Measurements from ENCODE around the gene CACNB4.
A peak's percentile ranks its signal among the peaks of the same experiment; 100 is the strongest.
"Not testable (repeated sequence)": the region's sequence is repeated elsewhere in the genome, so short reads cannot be mapped to it uniquely, and the experiment has no call there.

Gene CACNB4

DNA sequence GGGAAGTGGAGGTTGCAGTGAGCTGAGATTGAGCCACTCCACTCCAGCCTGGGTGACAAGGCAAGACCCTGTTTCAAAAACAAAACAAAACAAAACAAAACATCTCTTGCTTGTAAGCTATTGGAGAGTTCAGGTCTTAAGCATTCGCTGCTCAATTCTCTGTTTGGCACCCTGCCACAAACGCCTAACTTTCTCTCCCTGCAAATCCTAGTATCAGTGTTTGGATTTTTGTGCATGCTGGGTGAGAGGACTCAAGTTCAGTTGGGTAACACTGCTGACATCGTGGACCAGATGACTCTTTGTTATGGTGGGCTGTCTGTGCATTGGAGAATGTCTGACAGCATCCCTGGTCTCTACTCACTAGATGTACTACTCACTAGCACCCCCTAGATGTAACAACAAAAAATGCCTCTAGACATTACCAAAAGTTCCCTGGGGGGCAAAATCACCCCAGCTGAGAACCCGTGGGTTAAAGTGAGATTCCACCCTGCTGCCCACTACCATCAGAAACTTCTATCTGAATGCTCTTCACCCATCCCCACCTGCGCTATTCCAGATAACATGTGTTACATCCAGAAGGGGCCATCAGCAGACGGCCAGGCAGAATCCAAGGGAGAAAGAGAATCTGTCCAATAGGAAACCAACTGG is 50.9 kb downstream of the CACNB4 start:
- Mint-ChIP-seq H3K4me3 (no peak overlapping the region), H3K4me1 (no peaks in the 10 kb centered on the region), H3K9me3 (no peaks in the 10 kb centered on the region), H3K27me3 (no peaks in the 10 kb centered on the region), H3K27ac (no peak overlapping the region)
- DNase-seq (no peak), ATAC-seq (no peak)

DNA sequence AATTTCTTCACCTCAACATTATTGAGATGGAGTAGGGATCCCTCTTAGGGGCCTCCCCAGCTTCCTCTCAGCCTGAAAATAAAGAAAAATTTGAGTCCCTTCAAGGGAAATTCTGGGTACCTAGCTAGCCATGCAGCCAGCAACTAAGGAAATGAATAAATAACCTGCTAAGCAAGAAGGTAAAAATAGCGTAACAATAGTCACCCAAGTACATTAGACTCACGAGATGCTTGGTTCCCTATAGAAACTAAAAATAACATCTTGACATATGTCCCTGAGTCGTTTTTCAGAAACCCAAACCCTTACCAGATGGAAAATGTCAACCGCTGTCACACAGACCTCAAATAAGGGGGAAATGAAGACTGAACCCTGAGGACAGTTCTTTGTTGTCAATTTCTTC is 51.9 kb downstream of the CACNB4 start:
- no peak for ATAC-seq
- Mint-ChIP-seq H3K27ac (no peak overlapping the region), H3K4me3 (no peak overlapping the region)

GRCh38 chr2:152042636-152043615 is 55.9 kb downstream of the CACNB4 start:
- Mint-ChIP-seq H3K4me3 (no peak overlapping the region), H3K27me3 (no peaks in the 10 kb centered on the region), H3K9me3 (no peaks in the 10 kb centered on the region), H3K27ac (peak overlapping the region in 1 of 2 donors; percentile 42), H3K4me1 (no peaks in the 10 kb centered on the region)
- ATAC-seq (no peak), DNase-seq (no peak)

More for the DNA sequence above, 51.9 kb downstream of the CACNB4 start:
- H3K4me1 Mint-ChIP-seq, result no peaks in the 10 kb centered on the region
- H3K27me3 Mint-ChIP-seq, result no peaks in the 10 kb centered on the region
- no peaks in the 10 kb centered on the region for H3K9me3 Mint-ChIP-seq
- DNase-seq, result no peak

- Mint-ChIP-seq H3K27ac (no peak overlapping the region), H3K9me3 (no peaks in the 10 kb centered on the region), H3K27me3 (peaks cover 8% of the 10 kb centered on the region), H3K4me1 (no peaks in the 10 kb centered on the region), H3K4me3 (no peak overlapping the region)
- DNase-seq, result no peak
- no peak for ATAC-seq
Observed at GRCh38 chr2:152038441-152038958, 60.3 kb downstream of the CACNB4 start.

GRCh38 chr2:152037743-152038435 is 61.0 kb downstream of the CACNB4 start:
- ATAC-seq, result no peak
- H3K27ac Mint-ChIP-seq, result no peak overlapping the region

GRCh38 chr2:152036611-152037469 is 62.0 kb downstream of the CACNB4 start:
- peak; percentile 79 for ATAC-seq
- no peak overlapping the region for H3K27ac Mint-ChIP-seq
- H3K27me3 Mint-ChIP-seq, result peaks cover 8% of the 10 kb centered on the region
- H3K4me1 Mint-ChIP-seq, result no peaks in the 10 kb centered on the region
- no peaks in the 10 kb centered on the region for H3K9me3 Mint-ChIP-seq
- peak; percentile 52 to 62 for DNase-seq
- H3K4me3 Mint-ChIP-seq, result no peak overlapping the region

More at GRCh38 chr2:152037743-152038435, 61.0 kb downstream of the CACNB4 start:
- Mint-ChIP-seq H3K4me1 (no peaks in the 10 kb centered on the region), H3K27me3 (peaks cover 8% of the 10 kb centered on the region), H3K4me3 (no peak overlapping the region), H3K9me3 (no peaks in the 10 kb centered on the region)
- no peak for DNase-seq

DNA sequence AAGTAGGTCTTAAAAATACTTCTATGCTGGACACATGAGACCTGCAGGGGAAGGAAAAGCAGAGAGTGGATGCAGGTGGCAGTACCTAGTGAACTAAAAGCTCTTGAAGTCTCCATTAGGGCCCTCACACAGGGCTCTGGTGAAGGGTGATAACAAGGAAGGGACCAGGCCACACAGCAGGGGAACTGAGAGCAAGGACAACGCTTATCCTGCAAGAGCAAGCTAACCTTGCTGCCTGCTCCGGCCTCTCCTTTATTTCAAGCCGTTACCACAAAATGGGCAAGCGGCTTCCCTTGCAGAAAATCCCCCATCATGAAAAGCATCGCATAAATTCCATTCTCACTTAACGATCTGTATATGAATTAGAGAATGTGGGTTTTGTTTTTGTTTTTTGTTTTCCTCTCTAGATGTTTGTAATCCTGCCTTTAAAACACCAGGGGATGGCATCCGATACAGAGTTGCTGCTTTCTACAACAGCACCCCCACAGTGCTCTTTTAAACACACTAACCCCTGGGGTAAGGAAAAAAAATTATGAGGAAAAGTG is 64.5 kb downstream of the CACNB4 start:
- no peak overlapping the region for H3K27ac Mint-ChIP-seq
- H3K27me3 Mint-ChIP-seq, result peaks cover 16% of the 10 kb centered on the region
- ATAC-seq (no peak), DNase-seq (no peak)
- H3K4me3 Mint-ChIP-seq, result no peak overlapping the region
- no peaks in the 10 kb centered on the region for H3K4me1 Mint-ChIP-seq
- no peaks in the 10 kb centered on the region for H3K9me3 Mint-ChIP-seq

DNA sequence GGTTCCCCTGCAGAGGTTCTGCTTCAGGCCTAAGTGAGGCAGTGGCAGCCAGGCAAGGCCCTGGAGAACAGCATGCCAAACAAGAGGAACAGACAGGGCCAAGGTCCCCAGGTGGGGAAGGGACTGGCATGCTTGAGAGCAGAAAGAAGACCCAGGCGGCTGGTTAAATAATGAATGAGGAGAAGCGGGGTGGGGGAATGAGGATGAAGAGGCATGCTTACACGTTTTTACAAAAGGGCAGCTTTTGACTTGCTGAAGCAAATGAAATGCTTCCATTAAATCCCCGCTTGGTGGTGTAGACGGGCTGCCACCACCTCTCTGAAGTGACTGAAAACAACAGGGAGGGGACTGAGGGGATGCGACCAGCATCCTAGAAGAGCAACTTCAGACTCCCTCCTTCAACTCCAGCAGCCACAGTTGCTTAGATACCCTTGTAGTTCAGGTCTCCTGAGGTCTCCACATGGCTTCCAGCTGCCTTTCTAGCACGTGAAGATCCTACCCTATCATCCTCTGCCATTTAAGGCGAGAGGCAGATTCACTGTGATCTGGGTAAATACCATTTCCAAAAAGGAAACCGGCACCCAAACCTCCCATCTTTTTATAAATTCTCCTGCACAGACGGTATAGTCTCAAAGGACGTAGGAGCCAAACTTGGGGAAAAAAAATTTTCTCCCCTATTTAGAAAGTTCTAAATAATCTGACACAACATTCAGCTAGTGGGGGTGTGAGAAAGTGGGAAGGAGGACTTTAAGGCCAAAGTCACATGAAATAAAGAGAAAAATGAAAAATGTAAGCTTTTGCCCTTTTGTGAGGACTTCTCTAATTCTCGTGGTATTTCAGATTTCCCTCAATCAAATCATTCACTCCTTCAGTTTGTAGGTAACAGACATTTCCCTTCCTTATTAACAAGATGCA is 65.6 kb downstream of the CACNB4 start:
- Mint-ChIP-seq H3K4me1 (no peaks in the 10 kb centered on the region), H3K27ac (no peak overlapping the region), H3K4me3 (no peak overlapping the region), H3K9me3 (no peaks in the 10 kb centered on the region), H3K27me3 (peaks cover 16% of the 10 kb centered on the region)
- DNase-seq (no peak), ATAC-seq (no peak)

- H3K27me3 Mint-ChIP-seq, result peaks cover 23% of the 10 kb centered on the region
- ATAC-seq (no peak), DNase-seq (no peak)
- no peak overlapping the region for H3K27ac Mint-ChIP-seq
- H3K4me3 Mint-ChIP-seq, result no peak overlapping the region
- H3K4me1 Mint-ChIP-seq, result no peaks in the 10 kb centered on the region
- H3K9me3 Mint-ChIP-seq, result no peaks in the 10 kb centered on the region
Observed at GRCh38 chr2:152031747-152032306, 67.0 kb downstream of the CACNB4 start.

GRCh38 chr2:152030596-152031328 is 68.1 kb downstream of the CACNB4 start:
- DNase-seq, H3K4me1 Mint-ChIP-seq, H3K27ac Mint-ChIP-seq, ATAC-seq, H3K9me3 Mint-ChIP-seq, H3K4me3 Mint-ChIP-seq: not testable (repeated sequence)
- H3K27me3 Mint-ChIP-seq, result peaks cover 32% of the 10 kb centered on the region

DNA sequence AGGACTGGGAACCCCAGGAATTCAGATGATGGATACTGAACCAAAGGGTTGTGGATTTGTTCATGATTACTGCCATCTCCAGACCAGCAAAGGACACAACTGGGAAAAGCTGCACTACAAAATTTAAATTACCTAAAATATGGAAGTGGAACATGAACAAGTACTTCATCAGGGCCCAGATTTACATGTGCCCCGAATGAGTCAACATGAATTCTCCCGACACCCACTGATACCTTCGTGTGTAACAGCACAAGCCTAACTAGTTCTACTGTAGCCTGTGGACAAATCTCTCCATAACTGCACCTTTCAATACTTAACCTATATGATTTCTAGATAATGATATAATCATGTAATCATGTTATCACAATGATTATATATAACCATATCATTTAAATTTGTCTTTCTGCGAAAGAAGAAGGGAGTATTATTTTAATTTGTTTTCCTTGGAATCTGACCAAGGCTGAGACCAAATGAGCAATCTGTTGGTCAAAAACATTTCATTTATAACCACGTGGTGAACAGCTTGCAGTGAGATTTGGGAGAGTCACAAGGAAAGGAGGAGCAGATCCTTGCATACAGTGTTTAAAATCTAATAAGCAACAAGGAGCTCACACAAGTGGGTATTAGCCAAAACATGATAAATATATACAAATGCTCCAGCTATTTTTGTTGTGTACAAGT is 70.5 kb downstream of the CACNB4 start:
- Mint-ChIP-seq H3K27me3 (peaks cover 24% of the 10 kb centered on the region), H3K27ac (no peak overlapping the region), H3K4me1 (peaks cover 14% of the 10 kb centered on the region), H3K4me3 (no peak overlapping the region), H3K9me3 (no peaks in the 10 kb centered on the region)
- DNase-seq, result no peak
- no peak for ATAC-seq

GRCh38 chr2:152025678-152026287 is 73.1 kb downstream of the CACNB4 start:
- peak; percentile 76 to 80 for DNase-seq
- peak overlapping the region; percentile 81 to 85 for H3K4me3 Mint-ChIP-seq
- no peaks in the 10 kb centered on the region for H3K9me3 Mint-ChIP-seq
- peaks cover 14% of the 10 kb centered on the region for H3K4me1 Mint-ChIP-seq
- peak; percentile 96 for ATAC-seq
- peaks cover 20% of the 10 kb centered on the region for H3K27me3 Mint-ChIP-seq
- H3K27ac Mint-ChIP-seq, result peak overlapping the region in 1 of 2 donors; percentile 84

Measured in stimulated activated naive CD8-positive, alpha-beta T cell treated with anti-CD3 and anti-CD28 coated beads, Interleukin-15, amount 100 ng/mL, for 72 hours (primary cell).